Embryonic facial prominence (tissue), 1 donor: Measurements from ENCODE around the gene SYN1.
A peak's percentile ranks its signal among the peaks of the same experiment; 100 is the strongest.

Experiments
- DNase-seq: peaks from one replicate; pipeline ENCODE4 v3.0.0-alpha.2; 2016; ENCODE audit errors: extremely low spot score

Gene SYN1

DNA sequence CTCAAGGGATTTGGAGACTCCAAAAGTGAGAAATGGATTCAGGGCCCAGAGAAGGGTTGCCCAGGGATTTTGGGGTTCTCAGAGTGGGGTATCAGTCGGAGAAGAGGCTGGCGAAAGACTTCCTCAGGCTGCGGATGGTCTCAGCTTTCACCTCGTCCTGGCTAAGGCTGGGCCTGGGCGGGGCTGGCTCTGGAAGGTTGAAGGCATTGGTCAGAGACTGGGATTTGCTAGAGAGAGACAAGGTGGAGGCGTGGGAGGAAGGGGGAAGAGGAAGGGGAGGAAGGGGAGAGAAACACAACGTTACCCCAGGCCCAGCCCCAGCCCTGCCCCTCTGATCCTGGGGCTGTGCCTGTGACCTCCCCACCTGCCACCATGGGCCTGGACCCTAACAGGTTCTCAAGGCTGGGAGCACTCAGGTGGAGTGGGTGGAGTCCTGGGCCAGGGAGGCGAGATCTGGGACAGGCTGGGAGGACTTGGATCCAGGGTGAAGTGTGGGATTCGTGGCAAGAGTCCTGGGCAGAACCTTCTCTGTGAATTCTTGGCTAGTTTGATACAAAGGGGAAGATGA is 46.8 kb downstream of the SYN1 start:
- DNase-seq = no peak

- DNase-seq = no peak
Measured at GRCh38 chrX:47571896-47572295, 47.8 kb downstream of the SYN1 start.

DNA sequence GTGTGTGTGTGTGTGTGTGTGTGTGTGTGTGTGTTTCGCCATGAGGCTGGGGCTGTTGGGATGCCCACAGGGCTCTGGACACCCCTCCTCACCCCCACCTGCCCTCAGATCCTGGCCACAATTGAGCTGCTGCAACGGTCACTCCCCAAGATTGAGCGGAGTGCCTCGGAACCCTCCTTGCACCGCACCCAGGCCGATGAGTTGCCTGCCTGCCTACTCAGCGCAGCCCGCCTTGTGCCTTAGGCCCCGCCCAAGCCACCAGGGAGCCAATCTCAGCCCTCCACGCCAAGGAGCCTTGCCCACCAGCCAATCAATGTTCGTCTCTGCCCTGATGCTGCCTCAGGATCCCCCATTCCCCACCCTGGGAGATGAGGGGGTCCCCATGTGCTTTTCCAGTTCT is 48.4 kb downstream of the SYN1 start:
- no peak for DNase-seq

DNA sequence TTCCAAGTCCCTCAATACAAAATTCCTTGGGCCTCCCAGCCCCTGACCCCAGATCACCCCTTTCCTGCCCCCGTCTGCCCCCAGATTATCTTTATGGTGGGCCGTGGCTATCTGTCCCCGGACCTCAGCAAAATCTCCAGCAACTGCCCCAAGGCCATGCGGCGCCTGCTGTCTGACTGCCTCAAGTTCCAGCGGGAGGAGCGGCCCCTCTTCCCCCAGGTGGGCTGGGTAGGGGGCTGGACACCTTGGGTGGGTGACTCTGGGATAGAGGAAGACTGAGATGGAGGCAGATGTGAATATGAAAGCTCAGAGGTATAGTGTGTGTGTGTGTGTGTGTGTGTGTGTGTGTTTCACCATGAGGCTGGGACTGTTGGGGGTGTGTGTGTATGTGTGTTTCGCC is 48.9 kb downstream of the SYN1 start:
- no peak for DNase-seq

DNA sequence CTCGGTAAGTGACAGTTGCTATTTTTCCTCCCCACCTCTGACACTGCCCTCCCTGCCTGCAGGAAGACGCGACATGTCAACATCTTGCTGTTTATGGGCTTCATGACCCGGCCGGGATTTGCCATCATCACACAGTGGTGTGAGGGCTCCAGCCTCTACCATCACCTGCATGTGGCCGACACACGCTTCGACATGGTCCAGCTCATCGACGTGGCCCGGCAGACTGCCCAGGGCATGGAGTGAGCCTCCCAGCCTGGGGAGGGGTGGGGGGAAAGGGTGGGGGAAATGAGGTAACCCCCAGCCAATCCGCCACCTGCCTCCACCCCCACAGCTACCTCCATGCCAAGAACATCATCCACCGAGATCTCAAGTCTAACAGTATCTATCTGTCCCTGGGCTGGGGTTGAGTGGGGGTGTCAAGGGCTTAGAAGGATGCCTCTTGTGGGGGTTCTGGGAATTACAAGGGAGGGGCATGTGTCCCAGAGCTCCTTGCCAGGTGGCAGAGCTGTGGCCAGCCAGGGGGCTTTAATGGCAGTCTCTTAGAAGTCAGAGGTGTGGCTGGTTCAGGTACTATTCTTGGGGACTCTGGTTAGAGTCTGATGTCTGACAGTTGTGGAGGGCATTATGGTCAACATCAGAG is 50.9 kb downstream of the SYN1 start:
- no peak for DNase-seq

DNA sequence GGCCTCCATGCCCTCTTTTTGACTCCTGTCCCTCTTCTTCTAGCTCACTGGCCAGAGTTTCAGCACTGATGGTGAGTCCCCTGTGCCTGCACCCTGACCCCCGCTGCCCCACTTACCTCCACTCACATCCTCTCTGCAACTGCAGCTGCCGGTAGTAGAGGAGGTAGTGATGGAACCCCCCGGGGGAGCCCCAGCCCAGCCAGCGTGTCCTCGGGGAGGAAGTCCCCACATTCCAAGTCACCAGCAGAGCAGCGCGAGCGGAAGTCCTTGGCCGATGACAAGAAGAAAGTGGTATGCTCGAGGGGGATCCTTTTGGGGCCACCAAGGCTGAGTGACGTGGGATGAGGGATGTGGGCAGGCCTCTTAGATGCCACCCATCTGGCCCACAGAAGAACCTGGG is 52.8 kb downstream of the SYN1 start:
- DNase-seq = no peak

DNA sequence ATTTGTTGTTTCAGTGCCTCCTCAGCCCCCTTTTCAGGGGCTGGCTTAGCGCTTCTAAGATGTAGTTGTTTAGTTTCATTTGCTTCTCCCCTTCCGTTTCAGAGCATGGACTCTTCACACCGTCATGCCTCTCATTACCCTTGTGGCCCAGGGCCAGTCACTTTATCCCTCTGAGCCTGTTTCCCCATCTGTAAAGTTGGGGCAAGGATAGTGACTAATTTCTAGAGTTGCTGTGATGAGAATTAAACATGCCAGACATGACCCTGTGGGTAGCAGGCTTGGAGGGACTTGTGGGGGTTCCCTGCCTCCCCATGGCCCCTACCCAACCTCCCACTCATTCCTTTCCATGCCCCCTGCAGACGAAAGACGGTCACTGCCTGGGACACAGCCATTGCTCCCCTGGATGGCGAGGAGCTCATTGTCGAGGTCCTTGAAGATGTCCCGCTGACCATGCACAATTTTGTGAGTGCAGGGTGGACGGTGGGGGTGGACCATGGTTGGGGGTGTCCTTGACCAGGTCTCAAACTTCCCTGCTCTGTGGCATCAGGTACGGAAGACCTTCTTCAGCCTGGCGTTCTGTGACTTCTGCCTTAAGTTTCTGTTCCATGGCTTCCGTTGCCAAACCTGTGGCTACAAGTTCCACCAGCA is 55.1 kb downstream of the SYN1 start:
- DNase-seq = no peak

DNA sequence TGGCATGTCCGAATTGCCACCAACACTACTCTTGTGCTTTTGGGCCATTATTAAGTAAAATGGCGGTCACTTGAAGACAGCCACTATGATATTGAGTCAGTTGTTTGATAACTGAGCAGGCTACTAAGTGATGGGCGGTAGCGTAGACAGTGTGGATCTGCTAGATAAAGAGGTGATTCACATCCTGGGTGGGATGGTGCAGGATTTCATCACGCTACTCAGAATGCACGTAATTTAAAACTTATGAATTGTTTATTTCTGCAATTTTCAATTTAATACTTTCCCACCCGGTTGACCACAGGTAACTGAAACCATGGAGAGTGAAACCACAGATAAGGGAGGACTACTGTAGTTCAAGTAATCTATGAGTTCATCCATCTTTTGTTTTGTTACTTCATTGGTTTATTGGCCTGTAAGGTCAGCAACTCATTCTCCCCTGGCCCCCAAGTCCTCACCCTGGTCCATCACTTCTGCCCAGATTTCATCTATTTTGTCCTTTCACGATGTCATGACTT is 55.8 kb downstream of the SYN1 start:
- DNase-seq = no peak

- DNase-seq = no peak
Measured at GRCh38 chrX:47562615-47563243, 56.9 kb downstream of the SYN1 start.

- DNase-seq = no peak
Measured at GRCh38 chrX:47561659-47562151, 58.0 kb downstream of the SYN1 start.

- DNase-seq = peak; percentile 89
Measured at GRCh38 chrX:47560934-47561658, 58.6 kb downstream of the SYN1 start, which contains the start of gene ARAF. ARAF (plus strand) TSS chrX:47561205; CDS start chrX:47562968, 1,763 bp downstream.

DNA sequence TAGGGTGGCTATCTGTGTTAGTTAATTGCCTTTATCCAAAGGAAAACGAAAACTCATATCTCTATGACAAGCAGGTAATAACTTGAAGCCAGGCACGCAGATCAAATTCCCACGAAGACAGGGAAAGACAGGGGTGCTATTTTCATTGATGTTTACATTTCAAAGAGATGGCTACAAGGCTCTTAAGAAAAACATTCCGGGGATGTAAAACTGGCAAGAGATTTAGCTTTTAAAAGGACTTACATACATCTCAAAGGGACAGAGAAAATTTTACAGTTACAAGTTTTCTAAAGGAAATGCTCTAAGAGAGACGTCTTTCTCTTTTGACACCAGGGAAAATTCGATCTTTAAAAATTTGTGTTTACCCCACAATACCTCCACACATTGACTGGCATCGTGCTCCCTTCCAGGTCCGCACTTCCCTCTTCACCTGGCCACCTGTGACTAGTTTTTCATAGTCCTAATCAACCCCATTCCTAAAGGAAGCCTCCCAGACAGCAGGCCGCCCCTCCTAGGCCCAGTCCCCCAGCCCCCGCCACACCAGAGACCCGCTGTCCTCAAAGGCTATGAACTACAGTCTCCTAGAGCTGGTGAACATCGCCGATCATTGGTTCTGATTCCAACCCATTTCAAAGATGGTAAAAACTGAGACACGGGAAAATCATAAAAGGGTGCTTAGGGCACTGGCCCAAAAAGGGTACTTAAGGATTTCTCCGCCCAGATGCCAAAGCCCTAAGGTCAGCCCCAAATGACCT is 59.3 kb downstream of the SYN1 start:
- DNase-seq = no peak

DNA sequence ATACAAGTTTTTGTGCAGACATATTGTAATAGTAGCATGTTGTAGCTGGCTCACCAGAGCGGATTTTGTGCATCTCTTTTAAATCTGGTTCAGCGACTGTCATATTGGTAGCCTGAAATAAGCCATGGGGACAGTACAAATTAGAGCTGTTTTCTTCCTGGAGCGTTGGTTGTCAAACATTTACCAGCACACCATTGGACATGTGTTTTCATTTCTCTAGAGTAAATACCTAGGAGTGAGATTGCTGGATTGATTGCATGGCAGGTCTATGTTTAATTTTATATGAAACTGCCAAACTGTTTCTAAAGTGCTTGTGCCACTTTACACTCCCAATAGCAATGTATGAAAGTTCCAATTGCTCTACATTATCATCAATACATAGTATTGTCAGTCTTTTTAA is 61.2 kb downstream of the SYN1 start:
- DNase-seq = no peak

DNA sequence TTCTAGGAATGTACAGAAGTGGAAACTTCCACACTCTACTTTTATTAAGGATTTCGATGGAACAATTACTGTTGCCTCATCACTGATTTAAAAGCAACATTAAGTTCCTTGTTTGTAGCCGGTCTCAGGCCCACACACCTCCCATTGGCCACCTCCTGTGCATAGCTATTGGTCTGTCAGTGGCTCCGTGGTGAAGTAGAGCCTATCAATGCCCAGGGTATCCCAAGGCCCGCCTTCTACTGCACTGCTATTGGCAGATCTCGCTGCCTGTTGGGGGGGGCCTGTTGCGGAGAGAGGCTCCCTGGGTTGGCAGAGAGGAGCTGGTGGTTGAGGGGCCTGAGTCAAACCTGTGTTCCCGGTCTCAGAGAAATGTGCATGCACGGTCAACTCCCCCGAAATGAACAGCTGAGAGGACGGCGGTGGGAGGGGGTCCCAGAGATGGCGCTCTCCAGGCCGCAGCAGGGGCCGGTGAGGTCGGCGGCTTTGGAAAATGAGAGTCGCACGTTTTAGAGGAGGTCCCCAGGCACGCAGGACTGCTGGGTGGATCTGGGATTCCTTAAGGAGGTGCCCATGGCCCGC is 63.5 kb downstream of the SYN1 start:
- DNase-seq = peak; percentile 72

DNA sequence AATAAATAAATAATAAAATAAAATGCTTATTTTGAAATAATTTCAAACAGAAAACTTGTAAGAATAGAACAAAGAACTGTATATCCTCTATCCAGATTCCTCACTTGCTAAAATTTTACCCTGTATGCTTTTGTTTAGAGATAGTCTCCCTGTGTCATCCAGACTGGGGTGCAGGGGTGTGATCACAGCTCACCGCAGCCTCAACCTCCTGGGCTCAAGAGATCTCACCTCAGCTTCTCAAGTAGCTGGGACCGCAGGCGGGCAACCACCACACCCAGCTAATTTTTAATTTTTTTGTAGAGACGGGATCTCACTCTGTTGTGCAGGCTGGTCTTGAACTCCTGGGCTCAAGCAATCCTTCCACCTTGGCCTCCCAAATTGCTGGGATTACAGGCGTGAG is 76.2 kb downstream of the SYN1 start:
- DNase-seq = no peak

DNA sequence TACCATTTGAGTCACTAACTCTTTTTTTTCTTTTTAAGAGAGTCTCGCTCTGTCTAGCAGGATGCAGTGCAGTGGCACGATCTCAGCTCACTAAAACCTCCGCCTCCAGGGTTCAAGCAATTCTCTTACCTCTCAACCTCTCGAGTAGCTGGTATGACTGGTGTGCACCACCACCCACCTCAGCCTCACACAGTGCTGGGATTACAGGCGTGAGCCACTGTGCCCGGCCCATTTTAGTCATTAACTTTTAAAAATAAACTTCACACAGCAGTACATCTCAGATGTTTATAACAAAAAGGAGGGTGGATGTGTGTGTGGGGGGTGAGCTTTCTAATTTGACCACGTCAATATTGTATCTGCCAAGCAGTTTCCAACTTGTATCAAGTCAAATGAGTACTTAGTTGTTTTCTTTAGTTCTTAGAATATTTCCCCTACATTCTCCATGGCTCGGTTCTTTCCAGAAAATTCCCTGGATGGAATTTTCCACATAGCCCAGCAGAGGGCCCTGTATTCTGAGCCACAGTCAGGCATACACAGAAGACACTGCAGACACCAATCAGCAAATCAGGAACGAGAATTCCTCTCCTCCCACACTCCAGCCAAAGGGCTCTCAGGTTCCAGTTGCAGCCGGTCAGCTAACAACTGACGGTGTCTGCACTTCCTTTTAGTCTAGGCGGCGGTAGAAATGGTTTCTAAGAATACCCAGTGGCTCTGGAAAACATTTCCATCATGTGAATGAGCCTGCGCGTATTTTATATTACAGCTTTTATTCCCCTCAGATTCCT is 78.7 kb downstream of the SYN1 start:
- DNase-seq = peak; percentile 72

- no peak for DNase-seq
Measured at GRCh38 chrX:47539860-47540259, 79.8 kb downstream of the SYN1 start.

DNA sequence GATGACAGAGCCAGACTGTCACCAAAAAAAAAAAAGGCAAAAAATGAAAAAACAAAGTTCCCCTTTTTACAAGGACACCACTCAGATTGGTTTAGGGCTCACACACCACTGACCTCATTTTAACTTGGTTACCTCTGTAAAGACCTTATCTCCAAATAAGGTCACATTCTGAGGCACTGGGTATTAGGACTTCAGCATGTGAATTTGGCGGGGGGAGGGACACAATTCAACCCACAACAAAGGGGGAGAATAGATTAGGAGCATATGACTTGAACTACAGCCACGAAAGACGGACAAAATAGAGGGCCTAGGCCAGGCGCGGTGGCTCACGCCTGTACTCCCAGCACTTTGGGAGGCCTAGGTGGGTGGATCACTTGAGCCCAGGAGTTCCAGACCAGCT is 89.6 kb downstream of the SYN1 start:
- no peak for DNase-seq

- DNase-seq = no peak
Measured at GRCh38 chrX:47529548-47529947, 90.1 kb downstream of the SYN1 start.

- DNase-seq = no peak
Measured at GRCh38 chrX:47523713-47524166, 95.9 kb downstream of the SYN1 start.
